ENCODE results near the gene MMRN2. TPM values are rescaled to one million over a fixed set of nuclear protein-coding genes. Genes with fewer than 3 reads are reported as not detected.

MMRN2 gene
- total RNA-seq, 4 donors from 2014 or later = 23.1 to 77.6 (median 40.7) TPM

- no peak for DNase-seq (ENCODE audit: low spot score in 2 of 2)
- H3K27me3 ChIP-seq = no peaks in the 10 kb centered on the region
- 100% methylated on average over 2 of the region's 2 CpGs for WGBS
- peak overlapping the region; percentile 31 for H3K4me3 ChIP-seq
- H3K9me3 ChIP-seq = no peaks in the 10 kb centered on the region
- H3K36me3 ChIP-seq = no peaks in the 10 kb centered on the region
- no peak for TF ChIP-seq EP300 (IDR thresholded peaks at IDR 0.05)
- TF ChIP-seq CTCF (IDR thresholded peaks at IDR 0.05) = no peak
- no peak for TF ChIP-seq POLR2A (IDR thresholded peaks at IDR 0.05)
- no peak for TF ChIP-seq POLR2AphosphoS5 (IDR thresholded peaks at IDR 0.05)
- H3K27ac ChIP-seq = peak overlapping the region; percentile 63
- peaks cover 79% of the 10 kb centered on the region for H3K4me1 ChIP-seq
Observed at GRCh38 chr10:86959737-86960002, 2.3 kb upstream of the MMRN2 start.

- Histone ChIP-seq H3K4me1 (peaks cover 79% of the 10 kb centered on the region), H3K27ac (peak overlapping the region; percentile 63), H3K36me3 (no peaks in the 10 kb centered on the region), H3K4me3 (peak overlapping the region; percentile 31), H3K9me3 (no peaks in the 10 kb centered on the region), H3K27me3 (no peaks in the 10 kb centered on the region)
- WGBS = 49% methylated on average over 14 of the region's 16 CpGs
- peak in 1 of 2 donors; percentile 77 for DNase-seq (ENCODE audit: low spot score in 2 of 2)
- TF ChIP-seq POLR2AphosphoS5 (IDR thresholded peaks at IDR 0.05) = no peak
- TF ChIP-seq CTCF (IDR thresholded peaks at IDR 0.05) = no peak
- TF ChIP-seq POLR2A (IDR thresholded peaks at IDR 0.05) = no peak
- TF ChIP-seq EP300 (IDR thresholded peaks at IDR 0.05) = no peak
Observed at GRCh38 chr10:86958901-86959736, 1.7 kb upstream of the MMRN2 start.

- 17% methylated on average over 4 of the region's 22 CpGs for WGBS
- no peaks in the 10 kb centered on the region for H3K9me3 ChIP-seq
- no peak for TF ChIP-seq POLR2AphosphoS5 (IDR thresholded peaks at IDR 0.05)
- TF ChIP-seq CTCF (IDR thresholded peaks at IDR 0.05) = no peak
- TF ChIP-seq EP300 (IDR thresholded peaks at IDR 0.05) = no peak
- no peak for TF ChIP-seq POLR2A (IDR thresholded peaks at IDR 0.05)
- peak within 1 kb of the TSS; percentile 63 for H3K27ac ChIP-seq
- peak in 1 of 2 donors; percentile 73 for DNase-seq (ENCODE audit: low spot score in 2 of 2)
- H3K36me3 ChIP-seq = no peaks in the 10 kb centered on the region
- peaks cover 80% of the 10 kb centered on the region for H3K4me1 ChIP-seq
- H3K4me3 ChIP-seq = peak within 1 kb of the TSS; percentile 31
- no peaks in the 10 kb centered on the region for H3K27me3 ChIP-seq
Observed at GRCh38 chr10:86958116-86958900, 893 bp upstream of the MMRN2 start, which contains the start of gene SNCG. Gene SNCG (plus strand): TSS chr10:86958599. CDS start chr10:86958698, 99 bp downstream.

GRCh38 chr10:86956848-86957448 is 467 bp downstream of the MMRN2 start:
- TF ChIP-seq CTCF (IDR thresholded peaks at IDR 0.05) = no peak
- TF ChIP-seq EP300 (IDR thresholded peaks at IDR 0.05) = no peak
- no peak for TF ChIP-seq POLR2A (IDR thresholded peaks at IDR 0.05)
- TF ChIP-seq POLR2AphosphoS5 (IDR thresholded peaks at IDR 0.05) = no peak
- Histone ChIP-seq H3K27ac (peak overlapping the region; percentile 63), H3K27me3 (no peaks in the 10 kb centered on the region), H3K4me3 (peak overlapping the region; percentile 31), H3K9me3 (no peaks in the 10 kb centered on the region), H3K4me1 (peaks cover 78% of the 10 kb centered on the region), H3K36me3 (no peaks in the 10 kb centered on the region)
- 87% methylated on average over 3 of the region's 7 CpGs for WGBS
- DNase-seq (ENCODE audit: low spot score in 2 of 2) = no peak
